Calu3 (cell line): ENCODE results near the gene RING1. TPM values are rescaled to one million over a fixed set of nuclear protein-coding genes. Genes with fewer than 3 reads are reported as not detected.

Source experiments
- BruUV-seq: library from RNA; stranded (reverse); fragments of 400-500 nt; replicated peaks from 2 replicates; lab custom pipeline; 2021; lab: Mats Ljungman, UMichigan
- CTCF ChIA-PET: fragments of 300-600 bp; sonication (Branson Sonifier 250); formaldehyde crosslinking; loops from one replicate; lab custom pipeline; 2022; ENCODE audit warnings: antibody characterized with exemption; lab: Charles Lee
- DNase-seq: peaks from one replicate; pipeline ENCODE4 v3.0.0; 2022
- H3K27ac Mint-ChIP-seq: one replicate; pipeline ENCODE4 v1.8.0; 2022; ENCODE audit warnings: mixed read lengths; ENCODE audit not compliant: unreplicated experiment
- H3K27me3 Mint-ChIP-seq: one replicate; pipeline ENCODE4 v1.8.0; 2022; ENCODE audit warnings: mixed read lengths; ENCODE audit not compliant: unreplicated experiment
- H3K36me3 Mint-ChIP-seq: one replicate; pipeline ENCODE4 v1.8.0; 2022; ENCODE audit warnings: mild to moderate bottlenecking, moderate library complexity, mixed read lengths; ENCODE audit not compliant: insufficient read depth, unreplicated experiment
- H3K4me1 Mint-ChIP-seq: one replicate; pipeline ENCODE4 v1.8.0; 2022; ENCODE audit warnings: mild to moderate bottlenecking, low read depth, mixed read lengths; ENCODE audit not compliant: unreplicated experiment
- H3K4me3 Mint-ChIP-seq: one replicate; pipeline ENCODE4 v1.8.0; 2022; ENCODE audit warnings: mild to moderate bottlenecking, low read depth, moderate library complexity, mixed read lengths; ENCODE audit not compliant: unreplicated experiment
- H3K9me3 Mint-ChIP-seq: one replicate; pipeline ENCODE4 v1.8.0; 2022; ENCODE audit warnings: low read depth, mixed read lengths; ENCODE audit not compliant: unreplicated experiment
- CTCF ChIP-seq: fragments of 200-600 bp; IDR thresholded peaks from one replicate; pipeline ENCODE4 v1.8.0; 2022; ENCODE audit warnings: antibody characterized with exemption; ENCODE audit not compliant: unreplicated experiment
- intact Hi-C: fragments of 100-400 bp; cut with micrococcal nuclease; formaldehyde crosslinking; loops from one replicate; pipeline ENCODE4 v1.10.0; 2022; ENCODE audit not compliant: unreplicated experiment
- total RNA-seq: library from RNA; stranded (reverse); gene quantifications from 2 replicates; pipeline ENCODE4 v1.2.3, GENCODE V29; 2022

RING1 gene
- total RNA-seq, 1 experiment from 2014 or later: 53.9 TPM

GRCh38 chr6:33197431-33198048 lies 10.8 kb upstream of the RING1 start:
- no TSS peak for BruUV-seq
- intact Hi-C loops: no loop called here
- H3K36me3 Mint-ChIP-seq: peaks cover 89% of the 10 kb centered on the region
- no peaks in the 10 kb centered on the region for H3K9me3 Mint-ChIP-seq
- CTCF ChIA-PET: interaction anchor here (0.6 to 1.7 kb wide), 5 partner anchors 11 to 185 kb away, joined by 3 to 10 read pairs (median 3); no protein-coding TSS in a partner anchor
- peak; percentile 57 for DNase-seq
- peaks cover 9% of the 10 kb centered on the region for H3K27me3 Mint-ChIP-seq
- peak overlapping the region; percentile 97 for H3K4me3 Mint-ChIP-seq
- H3K4me1 Mint-ChIP-seq: peaks cover 38% of the 10 kb centered on the region
- H3K27ac Mint-ChIP-seq: no peak overlapping the region
- peak; percentile 80 for TF ChIP-seq CTCF

- no peak for DNase-seq
- Mint-ChIP-seq H3K27me3 (peaks cover 1% of the 10 kb centered on the region), H3K9me3 (no peaks in the 10 kb centered on the region), H3K4me3 (peak overlapping the region; percentile 97), H3K4me1 (peaks cover 46% of the 10 kb centered on the region), H3K27ac (peak overlapping the region; percentile 97), H3K36me3 (peaks cover 89% of the 10 kb centered on the region)
- TF ChIP-seq CTCF: no peak
- no TSS peak for BruUV-seq
- intact Hi-C loops: no loop called here
- CTCF ChIA-PET: interaction anchor here (0.7 to 1.7 kb wide), 2 partner anchors 12 to 50 kb away, joined by 3 to 10 read pairs; no protein-coding TSS in a partner anchor
These were observed 10.0 kb upstream of the RING1 start for GRCh38 chr6:33198159-33198852.

GRCh38 chr6:33198853-33199436 lies 9.4 kb upstream of the RING1 start:
- DNase-seq: no peak
- Mint-ChIP-seq H3K4me1 (peaks cover 52% of the 10 kb centered on the region), H3K4me3 (peak overlapping the region; percentile 97), H3K9me3 (no peaks in the 10 kb centered on the region), H3K27ac (peak overlapping the region; percentile 97), H3K27me3 (no peaks in the 10 kb centered on the region), H3K36me3 (peaks cover 92% of the 10 kb centered on the region)
- TF ChIP-seq CTCF: no peak
- CTCF ChIA-PET: no interaction called here
- intact Hi-C loops: no loop called here
- no TSS peak for BruUV-seq

GRCh38 chr6:33199687-33200218 lies 8.5 kb upstream of the RING1 start:
- intact Hi-C loops: no loop called here

More at GRCh38 chr6:33199687-33200218, 8.5 kb upstream of the RING1 start:
- H3K9me3 Mint-ChIP-seq: no peaks in the 10 kb centered on the region
- CTCF ChIA-PET: interaction anchor here (0.6 to 0.7 kb wide), 4 partner anchors 11 to 226 kb away, joined by 3 to 4 read pairs (median 3); no protein-coding TSS in a partner anchor
- no peak for DNase-seq
- peaks cover 57% of the 10 kb centered on the region for H3K4me1 Mint-ChIP-seq
- BruUV-seq: TSS peak; percentile 42
- H3K4me3 Mint-ChIP-seq: peak overlapping the region; percentile 97
- H3K27ac Mint-ChIP-seq: peak overlapping the region; percentile 97
- no peaks in the 10 kb centered on the region for H3K27me3 Mint-ChIP-seq
- TF ChIP-seq CTCF: no peak
- peaks cover 97% of the 10 kb centered on the region for H3K36me3 Mint-ChIP-seq
